Skeletal muscle satellite cell (primary cell): ENCODE results near the gene PSMD11.
"Not testable (repeated sequence)": the region's sequence is repeated elsewhere in the genome, so short reads cannot be mapped to it uniquely, and the experiment has no call there.

ENCODE experiments used
- H3K27me3 ChIP-seq: 2 replicates; pipeline ENCODE4 v1.7.0; 2013; ENCODE audit warnings: low read length; ENCODE audit not compliant: control insufficient read depth, insufficient read depth
- H3K36me3 ChIP-seq: 2 replicates; pipeline ENCODE4 v1.7.0; 2013; ENCODE audit warnings: mild to moderate bottlenecking, control low read depth, low read length; ENCODE audit not compliant: insufficient read depth
- H3K4me1 ChIP-seq: 2 replicates; pipeline ENCODE4 v1.7.0; 2013; ENCODE audit warnings: low read length; ENCODE audit not compliant: control insufficient read depth, insufficient read depth
- H3K4me2 ChIP-seq: 2 replicates; pipeline ENCODE4 v1.7.0; 2013; ENCODE audit warnings: mild to moderate bottlenecking, low read length
- H3K4me3 ChIP-seq: 2 replicates; pipeline ENCODE4 v1.7.0; 2013; ENCODE audit warnings: low read length
- H3K9ac ChIP-seq: 2 replicates; pipeline ENCODE4 v1.7.0; 2013; ENCODE audit warnings: mild to moderate bottlenecking, low read depth, low read length, moderate library complexity
- H3K9me3 ChIP-seq: replicated peaks from 2 replicates; pipeline ENCODE4 v1.7.0; 2013; ENCODE audit warnings: mild to moderate bottlenecking, control low read depth, low read length

Gene PSMD11

DNA sequence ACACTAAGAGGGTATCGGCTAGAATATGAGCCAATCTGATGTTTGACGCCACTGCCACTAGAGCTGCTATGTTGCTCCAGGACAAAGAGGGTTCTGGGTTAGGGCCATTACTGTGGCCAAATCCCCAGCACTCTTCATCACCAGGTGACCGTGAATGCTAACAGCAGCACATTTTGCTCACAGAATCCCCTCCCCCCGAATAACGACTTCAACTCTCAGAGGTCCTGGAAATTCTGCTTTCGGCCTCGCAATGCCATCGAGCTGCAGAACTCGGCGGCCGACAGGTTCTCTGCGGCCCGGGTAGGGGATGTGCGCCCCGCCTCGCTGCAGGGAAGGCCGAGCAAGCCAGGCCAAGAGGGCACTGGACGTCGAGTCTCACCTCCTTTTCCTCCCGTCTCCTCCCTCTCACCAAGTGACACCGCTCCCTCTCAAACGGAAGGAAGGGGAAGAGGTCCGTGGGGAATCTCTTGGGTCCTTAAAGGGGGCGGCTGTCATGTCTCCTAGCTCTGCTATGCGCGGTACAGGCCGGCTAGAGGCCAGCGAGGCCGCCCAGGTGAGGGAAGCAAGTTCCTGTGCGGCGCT is 74.4 kb downstream of the PSMD11 start:
- H3K4me2 ChIP-seq, result peak overlapping the region; percentile 76
- peak overlapping the region; percentile 64 for H3K4me3 ChIP-seq
- no peaks in the 10 kb centered on the region for H3K36me3 ChIP-seq
- no peaks in the 10 kb centered on the region for H3K27me3 ChIP-seq
- H3K9ac ChIP-seq, result peak overlapping the region; percentile 51
- peaks cover 15% of the 10 kb centered on the region for H3K4me1 ChIP-seq
- H3K9me3 ChIP-seq, result no peaks in the 10 kb centered on the region

GRCh38 chr17:32519228-32520103 is 75.2 kb downstream of the PSMD11 start:
- H3K9ac ChIP-seq, result peak overlapping the region; percentile 51
- no peaks in the 10 kb centered on the region for H3K9me3 ChIP-seq
- H3K4me3 ChIP-seq, result peak overlapping the region; percentile 64
- H3K4me2 ChIP-seq, result peak overlapping the region; percentile 76
- no peaks in the 10 kb centered on the region for H3K36me3 ChIP-seq
- H3K4me1 ChIP-seq, result peaks cover 15% of the 10 kb centered on the region
- H3K27me3 ChIP-seq, result no peaks in the 10 kb centered on the region

- peak overlapping the region; percentile 51 for H3K9ac ChIP-seq
- peaks cover 19% of the 10 kb centered on the region for H3K4me1 ChIP-seq
- peak overlapping the region; percentile 64 for H3K4me3 ChIP-seq
- no peaks in the 10 kb centered on the region for H3K27me3 ChIP-seq
- no peaks in the 10 kb centered on the region for H3K36me3 ChIP-seq
- no peaks in the 10 kb centered on the region for H3K9me3 ChIP-seq
- H3K4me2 ChIP-seq, result peak overlapping the region; percentile 76
Observed at GRCh38 chr17:32520104-32520701, 75.9 kb downstream of the PSMD11 start.

GRCh38 chr17:32520737-32521404 is 76.6 kb downstream of the PSMD11 start:
- Histone ChIP-seq H3K4me1 (peaks cover 23% of the 10 kb centered on the region), H3K36me3 (no peaks in the 10 kb centered on the region), H3K4me2 (no peak overlapping the region), H3K9ac (no peak overlapping the region), H3K4me3 (no peak overlapping the region), H3K9me3 (no peaks in the 10 kb centered on the region), H3K27me3 (no peaks in the 10 kb centered on the region)

GRCh38 chr17:32523017-32523680 is 78.8 kb downstream of the PSMD11 start:
- Histone ChIP-seq H3K4me2 (no peak overlapping the region), H3K4me1 (peaks cover 23% of the 10 kb centered on the region), H3K9ac (no peak overlapping the region), H3K4me3 (no peak overlapping the region), H3K27me3 (no peaks in the 10 kb centered on the region), H3K36me3 (no peaks in the 10 kb centered on the region), H3K9me3 (no peaks in the 10 kb centered on the region)

- Histone ChIP-seq H3K9me3 (no peaks in the 10 kb centered on the region), H3K4me1 (peaks cover 21% of the 10 kb centered on the region), H3K27me3 (no peaks in the 10 kb centered on the region), H3K9ac (no peak overlapping the region), H3K4me2 (no peak overlapping the region), H3K4me3 (no peak overlapping the region), H3K36me3 (no peaks in the 10 kb centered on the region)
Observed at GRCh38 chr17:32523827-32524552, 79.7 kb downstream of the PSMD11 start.

DNA sequence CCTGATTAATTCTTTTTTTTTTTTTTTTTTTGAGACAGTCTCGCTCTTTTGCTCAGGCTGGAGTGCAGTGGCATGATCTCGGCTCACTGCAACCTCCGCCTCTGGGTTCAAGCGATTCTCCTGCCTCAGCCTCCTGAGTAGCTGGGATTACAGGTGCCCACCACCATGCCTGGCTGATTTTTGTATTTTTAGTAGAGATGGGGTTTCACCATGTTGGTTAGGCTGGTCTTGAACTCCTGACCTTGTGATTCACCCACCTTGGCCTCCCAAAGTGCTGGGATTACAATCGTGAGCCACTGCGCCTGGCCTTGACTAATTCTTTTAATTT is 80.2 kb downstream of the PSMD11 start:
- H3K4me1 ChIP-seq, result peaks cover 20% of the 10 kb centered on the region
- not testable (repeated sequence) for H3K9me3 ChIP-seq, H3K27me3 ChIP-seq, H3K4me3 ChIP-seq, H3K4me2 ChIP-seq, H3K36me3 ChIP-seq, H3K9ac ChIP-seq

DNA sequence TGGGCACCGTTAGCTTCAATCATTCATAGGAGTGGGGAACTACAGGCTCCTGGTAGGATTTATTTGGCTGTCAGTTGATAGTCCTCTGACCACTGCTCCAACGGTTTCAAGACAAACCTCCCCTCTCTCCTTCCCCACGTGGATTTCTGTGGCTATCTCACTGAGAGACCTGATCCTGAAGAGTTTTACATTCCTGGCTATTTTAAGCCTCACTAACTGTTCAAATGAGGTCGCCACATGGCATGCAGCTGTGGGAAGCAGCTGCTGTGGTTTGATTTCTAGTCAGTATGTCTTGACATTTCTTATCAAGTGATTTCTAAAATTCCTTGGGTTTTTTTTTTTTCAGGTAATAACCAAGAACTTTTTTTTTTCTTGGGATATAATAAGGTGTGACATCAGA is 80.8 kb downstream of the PSMD11 start:
- H3K9me3 ChIP-seq, result no peaks in the 10 kb centered on the region
- H3K4me3 ChIP-seq, result no peak overlapping the region
- H3K4me2 ChIP-seq, result no peak overlapping the region
- no peaks in the 10 kb centered on the region for H3K27me3 ChIP-seq
- no peak overlapping the region for H3K9ac ChIP-seq
- no peaks in the 10 kb centered on the region for H3K36me3 ChIP-seq
- peaks cover 14% of the 10 kb centered on the region for H3K4me1 ChIP-seq

GRCh38 chr17:32527146-32527545 is 82.8 kb downstream of the PSMD11 start:
- Histone ChIP-seq H3K9me3 (no peaks in the 10 kb centered on the region), H3K4me2 (no peak overlapping the region), H3K4me1 (peaks cover 9% of the 10 kb centered on the region), H3K4me3 (no peak overlapping the region), H3K9ac (no peak overlapping the region), H3K36me3 (no peaks in the 10 kb centered on the region), H3K27me3 (no peaks in the 10 kb centered on the region)

GRCh38 chr17:32528825-32529224 is 84.5 kb downstream of the PSMD11 start:
- H3K4me3 ChIP-seq, result no peak overlapping the region
- H3K36me3 ChIP-seq, result no peaks in the 10 kb centered on the region
- peaks cover 9% of the 10 kb centered on the region for H3K4me1 ChIP-seq
- H3K9ac ChIP-seq, result no peak overlapping the region
- H3K9me3 ChIP-seq, result no peaks in the 10 kb centered on the region
- H3K27me3 ChIP-seq, result no peaks in the 10 kb centered on the region
- H3K4me2 ChIP-seq, result no peak overlapping the region
